GM12891 (cell line): ENCODE data around the gene PLCB1.

Source experiments
- DNase-seq: peaks from one replicate; pipeline ENCODE4 v3.0.0; 2011; ENCODE audit warnings: low spot score; ENCODE audit not compliant: insufficient read length
- FAIRE-seq: peaks from 2 replicates; lab custom pipeline; 2011; peaks lifted over from hg19 to GRCh38; lab: Jason Lieb, UNC
- PAX5 ChIP-seq: IDR thresholded peaks from 2 replicates; pipeline ENCODE4 v1.6.1; 2011; ENCODE audit warnings: low read length, moderate library complexity, mild to moderate bottlenecking; ENCODE audit not compliant: insufficient read depth, severe bottlenecking
- POLR2A ChIP-seq: IDR thresholded peaks from 2 replicates; pipeline ENCODE4 v1.6.1; 2011; ENCODE audit warnings: low read depth, low read length, control low read depth
- POLR2AphosphoS5 ChIP-seq: IDR thresholded peaks from 2 replicates; pipeline ENCODE4 v1.6.1; 2011; ENCODE audit warnings: low read depth, low read length, control low read depth
- POU2F2 ChIP-seq: IDR thresholded peaks from 2 replicates; pipeline ENCODE4 v1.6.1; 2011; ENCODE audit warnings: low read depth, mild to moderate bottlenecking, control low read depth, low read length, moderate library complexity
- SPI1 ChIP-seq: IDR thresholded peaks from 2 replicates; pipeline ENCODE4 v1.6.1; 2011; ENCODE audit warnings: low read depth, low read length, control low read depth
- TAF1 ChIP-seq: IDR thresholded peaks from 2 replicates; pipeline ENCODE4 v1.6.1; 2011; ENCODE audit warnings: low read depth, low read length, control low read depth

The PLCB1 gene

DNA sequence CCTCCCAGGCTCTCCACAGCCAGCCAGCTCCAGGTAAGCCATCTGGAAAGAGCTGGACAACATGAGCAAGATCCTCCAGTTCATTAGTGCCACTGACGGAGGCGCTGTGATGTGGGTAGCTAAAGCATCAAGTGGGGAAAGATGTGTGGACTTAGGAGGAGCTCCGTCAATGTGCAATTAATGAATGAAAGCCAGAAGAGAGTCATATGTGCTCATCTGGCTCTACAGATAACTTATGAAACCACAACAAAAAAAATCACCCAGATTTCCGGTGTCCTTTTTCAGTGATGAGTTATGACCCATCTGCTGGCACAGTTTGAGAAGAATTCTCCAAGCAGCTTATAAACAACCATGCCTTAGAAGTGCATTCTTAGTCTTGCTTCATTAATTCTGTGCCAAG lies 625.1 kb downstream of the PLCB1 start:
- FAIRE-seq (no peak), DNase-seq (no peak)
- no peak for TF ChIP-seq POLR2AphosphoS5
- no peak for TF ChIP-seq PAX5
- TF ChIP-seq POLR2A, result no peak
- no peak for TF ChIP-seq SPI1
- TF ChIP-seq POU2F2, result no peak
- TF ChIP-seq TAF1, result no peak

DNA sequence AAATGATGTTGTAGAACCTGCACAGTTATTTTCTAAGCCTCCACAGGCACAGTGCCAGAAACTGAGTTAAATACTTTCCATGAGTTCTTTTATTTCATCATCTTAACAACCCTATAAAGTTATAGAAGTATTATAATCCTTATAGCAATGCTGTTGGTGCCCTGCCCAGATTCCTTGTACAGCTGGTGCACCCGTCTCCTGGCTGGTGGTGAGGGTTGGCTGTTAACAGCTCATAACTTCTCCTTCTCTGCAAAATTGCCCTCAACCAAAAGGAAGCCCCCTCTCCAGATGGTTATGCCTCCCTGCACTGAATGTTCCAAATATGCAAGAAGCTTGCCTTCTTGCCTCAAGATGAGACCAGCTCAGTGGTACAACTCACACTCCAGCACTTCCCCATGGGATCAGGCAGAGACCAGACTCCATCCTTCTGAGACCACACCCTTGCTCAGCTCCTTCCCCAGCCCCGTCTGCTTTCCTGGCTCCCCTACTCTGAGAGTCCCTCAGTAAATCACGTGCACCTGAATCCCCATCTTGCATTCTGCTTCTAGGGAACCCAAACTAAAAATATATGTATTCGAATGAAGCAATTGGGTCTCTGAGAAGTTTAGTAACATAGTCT lies 632.4 kb downstream of the PLCB1 start:
- FAIRE-seq (no peak), DNase-seq (no peak)
- no peak for TF ChIP-seq POLR2AphosphoS5
- TF ChIP-seq SPI1, result no peak
- no peak for TF ChIP-seq POLR2A
- TF ChIP-seq PAX5, result no peak
- TF ChIP-seq TAF1, result no peak
- TF ChIP-seq POU2F2, result no peak

DNA sequence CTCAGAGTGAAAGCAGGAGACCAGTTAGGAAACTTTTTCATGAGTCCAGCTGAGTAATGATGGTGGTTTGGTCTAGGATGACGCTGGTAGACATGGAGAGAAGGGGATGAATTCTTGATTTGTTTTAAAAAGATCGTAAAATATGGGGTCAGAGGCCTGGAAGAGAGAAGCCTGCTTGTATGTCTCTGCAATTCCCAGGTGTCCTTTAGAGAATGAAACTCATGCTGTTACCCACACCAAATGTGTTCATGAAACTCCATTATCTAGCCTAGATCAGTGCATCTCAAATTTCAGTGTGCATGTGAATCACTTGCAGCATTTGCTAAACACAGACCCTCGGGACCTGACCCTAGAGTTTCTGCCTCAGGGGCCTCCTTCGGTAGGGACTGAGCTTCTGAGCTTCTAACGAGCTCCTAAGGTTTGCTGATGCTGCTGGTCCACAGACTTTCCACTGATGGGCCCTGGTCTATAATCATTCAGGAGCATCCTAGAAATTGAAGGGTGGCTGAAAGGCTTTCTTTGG lies 634.9 kb downstream of the PLCB1 start:
- FAIRE-seq, result no peak
- no peak for DNase-seq
- no peak for TF ChIP-seq POLR2AphosphoS5
- TF ChIP-seq POLR2A, result no peak
- no peak for TF ChIP-seq SPI1
- TF ChIP-seq POU2F2, result no peak
- no peak for TF ChIP-seq TAF1
- no peak for TF ChIP-seq PAX5

DNA sequence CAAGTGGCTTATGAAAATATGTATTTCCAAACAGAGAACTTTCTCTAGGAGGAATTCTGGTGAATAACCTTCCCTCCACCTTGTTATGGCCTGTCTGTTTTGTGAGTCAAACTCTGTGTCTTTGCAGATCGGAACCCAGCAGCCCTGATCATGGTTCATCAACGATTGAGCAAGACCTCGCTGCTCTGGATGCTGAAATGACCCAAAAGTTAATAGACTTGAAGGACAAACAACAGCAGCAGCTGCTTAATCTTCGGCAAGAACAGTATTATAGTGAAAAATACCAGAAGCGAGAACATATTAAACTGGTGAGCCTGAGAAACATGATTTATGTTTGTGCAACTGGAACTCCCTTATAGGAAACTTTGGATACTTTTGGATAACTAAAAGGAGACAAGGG lies 642.3 kb downstream of the PLCB1 start:
- TF ChIP-seq SPI1 (no peak), POLR2AphosphoS5 (no peak), PAX5 (no peak), POLR2A (no peak), TAF1 (no peak), POU2F2 (no peak)
- no peak for FAIRE-seq
- DNase-seq, result no peak

DNA sequence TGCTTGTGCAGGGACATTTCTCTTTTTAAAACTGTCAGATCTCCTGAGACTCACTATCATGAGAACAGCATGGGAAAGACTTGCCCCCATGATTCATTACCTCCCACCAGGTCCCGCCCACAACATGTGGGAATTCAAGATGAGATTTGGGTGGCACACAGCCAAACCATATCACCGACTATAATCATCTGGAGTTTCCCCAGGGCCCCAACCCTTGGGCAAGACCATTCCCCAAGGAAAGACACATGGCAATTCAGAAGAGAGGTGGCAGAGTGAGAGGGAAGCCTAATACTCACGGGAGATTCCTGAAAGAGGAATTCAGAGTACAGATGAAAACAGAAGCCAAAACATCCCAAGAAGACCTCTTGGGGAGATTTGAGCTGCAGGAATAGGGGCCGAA lies 645.8 kb downstream of the PLCB1 start:
- TF ChIP-seq SPI1, result no peak
- no peak for TF ChIP-seq TAF1
- TF ChIP-seq POLR2A, result no peak
- no peak for TF ChIP-seq POLR2AphosphoS5
- TF ChIP-seq PAX5, result no peak
- no peak for TF ChIP-seq POU2F2
- FAIRE-seq, result no peak
- DNase-seq, result no peak

DNA sequence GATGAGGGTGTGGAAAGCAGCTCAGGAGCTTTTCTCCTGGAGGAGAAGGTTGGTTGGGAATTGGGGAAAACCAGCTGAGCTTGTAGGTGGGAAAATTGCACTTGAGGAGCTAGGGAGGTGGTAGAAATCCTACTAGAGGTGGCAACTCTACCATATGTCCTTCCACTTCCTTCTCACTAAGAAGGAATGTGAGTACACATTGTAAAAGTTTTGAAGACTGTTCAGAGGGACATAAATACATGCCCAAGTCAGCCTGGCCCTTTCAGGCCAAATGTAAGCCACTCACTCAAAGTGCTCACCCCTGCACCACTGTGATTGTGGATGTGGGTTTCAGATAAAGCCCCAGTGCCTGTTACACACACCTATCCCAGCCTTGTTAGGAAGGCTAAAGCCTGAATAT lies 646.3 kb downstream of the PLCB1 start:
- FAIRE-seq (no peak), DNase-seq (no peak)
- no peak for TF ChIP-seq POLR2A

DNA sequence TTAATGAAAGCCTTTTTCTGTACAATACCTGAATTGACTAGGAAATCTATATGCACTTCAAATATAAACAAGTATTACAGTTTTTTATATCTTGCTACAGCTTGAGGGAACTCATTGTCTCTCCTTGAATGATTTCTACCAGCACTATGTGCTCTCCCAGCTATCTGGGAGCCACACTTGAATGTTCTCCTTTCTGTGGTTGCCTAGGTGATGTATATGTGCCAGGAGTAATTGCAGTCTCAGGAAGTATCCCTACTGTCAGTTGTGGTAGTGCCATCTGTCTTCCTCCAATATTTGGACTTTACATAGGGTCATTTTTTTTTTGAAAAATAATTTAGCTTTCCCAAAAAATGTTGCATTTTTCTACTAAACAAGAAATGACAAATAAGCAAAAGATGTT lies 648.8 kb downstream of the PLCB1 start:
- no peak for FAIRE-seq
- TF ChIP-seq SPI1 (no peak), POLR2A (no peak), POU2F2 (no peak), POLR2AphosphoS5 (no peak), TAF1 (no peak), PAX5 (no peak)
- DNase-seq, result no peak

DNA sequence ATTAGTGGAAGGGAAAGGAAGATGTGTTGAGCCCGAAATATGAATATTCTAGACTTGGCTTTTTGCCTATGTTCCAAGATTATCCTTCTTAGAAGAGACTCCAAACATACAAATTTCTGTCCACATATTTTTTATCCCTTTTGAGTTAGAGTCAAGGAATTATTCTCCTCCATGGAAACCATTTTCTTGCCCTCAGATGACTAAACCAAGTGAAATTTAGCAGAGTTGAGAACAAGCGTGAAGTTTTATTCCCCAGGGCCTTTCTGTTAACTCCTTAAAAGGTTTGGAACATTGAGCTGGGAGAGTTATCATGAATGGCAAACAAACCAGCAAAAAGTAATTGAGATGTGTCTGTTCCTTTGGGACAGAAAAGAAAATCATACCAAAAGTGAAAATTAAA lies 650.7 kb downstream of the PLCB1 start:
- DNase-seq (no peak), FAIRE-seq (no peak)
- no peak for TF ChIP-seq TAF1

DNA sequence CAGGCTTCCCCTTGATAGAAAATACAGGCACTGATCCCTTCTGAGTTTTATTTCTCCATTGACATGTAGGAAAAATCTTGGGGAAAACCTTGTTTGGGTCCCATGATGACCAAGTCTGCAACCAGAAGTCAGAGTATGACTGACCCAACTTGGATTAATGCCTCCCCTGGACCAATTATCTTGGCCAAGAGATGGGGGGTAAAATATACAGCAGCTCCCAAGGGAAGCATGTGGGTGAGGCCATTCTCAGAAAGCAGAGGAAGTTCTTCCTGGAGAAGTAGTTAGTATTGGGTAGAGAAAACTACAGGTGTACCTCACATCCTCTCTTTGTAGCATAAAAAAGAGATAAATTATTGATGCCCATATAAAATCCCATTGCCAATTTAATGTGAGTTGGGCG lies 651.7 kb downstream of the PLCB1 start:
- no peak for DNase-seq
- TF ChIP-seq SPI1 (no peak), TAF1 (no peak), POLR2A (no peak), POU2F2 (no peak), POLR2AphosphoS5 (no peak), PAX5 (no peak)
- FAIRE-seq, result no peak

DNA sequence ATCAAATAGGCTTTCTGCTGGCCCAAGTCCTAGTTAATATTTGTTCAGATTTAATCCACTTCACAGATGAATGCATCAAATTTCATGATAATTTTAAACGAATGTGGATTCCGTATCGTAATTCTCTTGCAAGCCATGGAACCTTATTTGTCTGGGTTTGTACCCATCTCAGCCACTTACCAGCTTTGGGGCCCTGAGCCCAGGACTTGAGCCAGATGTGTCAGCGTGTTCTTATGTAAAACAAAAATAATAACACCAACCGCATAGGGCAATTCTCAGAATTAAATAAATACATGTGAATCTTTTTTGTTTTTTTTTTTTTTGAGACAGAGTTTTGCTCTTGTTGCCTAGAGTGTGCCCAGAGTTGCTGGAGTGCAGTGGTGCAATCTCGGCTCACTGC lies 654.3 kb downstream of the PLCB1 start:
- FAIRE-seq (no peak), DNase-seq (no peak)
- no peak for TF ChIP-seq SPI1
- TF ChIP-seq POLR2A, result no peak
- no peak for TF ChIP-seq TAF1
- no peak for TF ChIP-seq PAX5
- TF ChIP-seq POU2F2, result no peak
- no peak for TF ChIP-seq POLR2AphosphoS5

DNA sequence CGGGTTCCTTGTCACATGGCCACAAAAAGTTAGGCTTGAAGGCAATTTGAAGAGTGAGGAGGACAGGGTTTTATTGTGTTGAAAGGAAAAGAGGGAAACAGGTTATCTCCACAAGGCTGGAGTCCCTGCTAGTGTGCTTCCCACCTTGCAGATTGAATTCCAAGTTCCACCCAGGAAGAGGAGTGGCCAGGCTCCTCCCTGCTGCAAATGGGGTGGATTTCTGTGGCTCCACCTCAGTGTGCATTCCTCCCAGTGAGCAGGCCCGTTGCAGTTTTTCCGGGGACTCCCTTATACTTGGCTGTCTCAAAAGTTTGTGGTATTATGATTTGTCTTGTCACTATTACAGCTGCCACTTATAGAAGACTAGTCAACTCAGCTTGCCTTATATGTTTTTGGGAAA lies 655.0 kb downstream of the PLCB1 start:
- DNase-seq (no peak), FAIRE-seq (no peak)
- TF ChIP-seq POLR2A, result no peak
- no peak for TF ChIP-seq PAX5
- no peak for TF ChIP-seq TAF1
- TF ChIP-seq SPI1, result no peak
